Adrenal gland (tissue), 12 donors: Measurements from ENCODE around the gene PGS1. TPM values are rescaled to one million over a fixed set of nuclear protein-coding genes. Genes with fewer than 3 reads are reported as not detected.

ENCODE experiments used
- DNase-seq, 7 donors: peaks; one replicate each; pipeline ENCODE4 v3.0.0-alpha.2; 2019 to 2020
- H3K27ac ChIP-seq, 5 donors: fragments of 200-600 bp; sonication (generic) in 4 of 5; 1 replicate in 3 of 5; 2 replicates in 2 of 5; pipeline versions ENCODE4 v1.5.1 to v1.8.0; 2016 to 2020; ENCODE audit warnings: mild to moderate bottlenecking in 1 of 5
- H3K27me3 ChIP-seq: fragments of 200-600 bp; 2 replicates; pipeline ENCODE4 v1.8.0; 2021
- H3K36me3 ChIP-seq, 2 donors: fragments of 200-600 bp; replicated peaks in 1 of 2; 1 replicate in 1 of 2; 2 replicates in 1 of 2; pipeline versions ENCODE4 v1.5.1 to v1.8.0; 2018 to 2022
- H3K4me1 ChIP-seq, 2 donors: fragments of 200-600 bp; replicated peaks in 1 of 2; 1 replicate in 1 of 2; 2 replicates in 1 of 2; pipeline versions ENCODE4 v1.5.1 to v1.8.0; 2018 to 2021
- H3K4me3 ChIP-seq, 4 donors: fragments of 200-600 bp; sonication (generic) in 3 of 4; one replicate each; pipeline ENCODE4 v1.5.1; 2016 to 2018
- H3K9me3 ChIP-seq, 3 donors: fragments of 200-600 bp; sonication (generic) in 1 of 3; replicated peaks in 1 of 3; 1 replicate in 2 of 3; 2 replicates in 1 of 3; pipeline versions ENCODE4 v1.5.1 to v1.8.0; 2016 to 2021
- POLR2A ChIP-seq, 2 donors: fragments of 450-650 bp; IDR thresholded peaks; one replicate each; pipeline ENCODE4 v1.6.1; 2017; ENCODE audit warnings: antibody characterized with exemption in 2 of 2, mild to moderate bottlenecking in 2 of 2, moderate library complexity in 1 of 2
- WGBS, 4 donors: extraction: QIAGEN DNeasy Blood & Tissue Kit in 2 of 4; methylation state at CpG; one replicate each; pipeline versions ENCODE4 v1.1.5 to v1.1.7; 2013 to 2017; 5-methylcytosine and 5-hydroxymethylcytosine counted together
- intact Hi-C, 2 donors: fragments of 100-400 bp; cut with DNase I; formaldehyde crosslinking; loops; one replicate each; pipeline versions ENCODE4 v1.14.1 to v1.15.0; 2022 to 2023
- polyA plus RNA-seq, 3 donors: library from polyadenylated mRNA; stranded (reverse); fragments of 200-250 nt in 2 of 3; fragments of 350-450 nt in 1 of 3; fragmentation: Illumina TruSeq in 1 of 3; extraction: RNeasy Lipid Tissue Mini Kit (QIAGEN cat#74804) in 1 of 3; gene quantifications; one replicate each; pipeline ENCODE4 v1.2.3, GENCODE V29; 2013 to 2014
- total RNA-seq, 9 donors: library from RNA; depleted of rRNA in 4 of 9; stranded (reverse); fragments of >200 nt in 4 of 9; fragments of 120-200 nt in 1 of 9; fragmentation: NEBNext Ultra II Directional in 1 of 9; extraction: Animal tissue kit (Norgen Biotek cat#: 25700) in 1 of 9; gene quantifications; one replicate each; pipeline versions ENCODE4 v1.1.0 to v1.2.4, GENCODE V29; 2013 to 2023
- TF ChIP-seq, protein P1 (sequence below), 6 experiments: fragments of 450-650 bp in 4 of 6; fragments of 200-600 bp in 2 of 6; sonication (generic) in 1 of 6; IDR thresholded peaks; 1 replicate in 5 of 6; 2 replicates in 1 of 6; pipeline versions ENCODE4 v1.5.1 to v1.8.0; 2016 to 2021; ENCODE audit warnings: antibody characterized with exemption in 6 of 6, mild to moderate bottlenecking in 2 of 6, moderate library complexity in 1 of 6
- donor health status: healthy with polysubstance abuse.
- donor health status: Bipolar disorder and iron deficiency.
- donor health status: DM: yes; HTN: yes; CAD: no.
- donor health status: DM: no; HTN: no; CAD: no.
- donor health status: DM: no; HTN: no; CAD: no.
- donor health status: DM: yes; HTN: yes; CAD: no.

Gene PGS1
- total and polyA plus RNA-seq, 12 donors: 11.9 to 64.5 (median 31.0) TPM

DNA sequence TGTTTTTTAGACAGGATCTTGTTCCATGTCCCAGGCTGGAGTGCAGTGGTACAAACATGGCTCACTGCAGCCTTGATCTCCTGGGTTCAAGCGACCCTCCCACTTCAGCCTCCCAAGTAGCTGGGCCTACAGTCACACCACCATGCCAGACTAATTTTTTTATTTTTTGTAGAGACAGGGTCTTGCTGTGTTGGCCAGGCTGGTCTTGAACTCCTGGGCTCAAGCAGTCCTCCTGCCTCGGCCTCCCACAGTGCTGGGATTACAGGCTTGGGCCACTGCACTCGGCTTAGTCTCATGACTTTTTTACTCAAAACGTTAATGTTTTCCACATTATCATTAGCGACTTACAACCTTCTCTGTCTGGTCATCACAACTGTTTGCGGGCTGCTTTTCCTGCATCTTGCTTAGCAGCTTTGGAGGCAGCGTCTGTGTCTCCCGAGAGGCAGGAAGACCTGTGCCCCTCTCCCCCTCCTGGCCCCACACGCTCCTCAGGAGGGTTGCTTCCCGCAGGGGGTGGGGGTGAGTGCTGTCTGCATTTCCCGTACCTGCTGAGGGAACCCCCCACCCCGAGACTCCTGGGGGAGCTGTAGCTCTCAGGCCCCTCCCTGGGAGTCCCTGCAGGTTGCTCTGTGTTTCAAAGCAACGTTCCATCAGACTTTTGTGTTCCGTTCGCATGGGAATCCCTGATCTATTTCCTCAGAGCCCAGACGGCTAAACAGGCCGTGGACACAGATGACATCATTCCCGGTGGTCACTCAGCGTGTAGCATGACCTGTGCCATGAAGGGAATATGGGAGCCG, 52.6 kb downstream of the PGS1 start:
- intact Hi-C loops: no loop called here
- Histone ChIP-seq H3K27me3 (no peaks in the 10 kb centered on the region), H3K4me3 (no peak overlapping the region), H3K27ac (no peak overlapping the region), H3K4me1 (no peaks in the 10 kb centered on the region), H3K9me3 (no peaks in the 10 kb centered on the region), H3K36me3 (peaks cover 0 to 12% of the 10 kb centered on the region in 2 donors)
- TF ChIP-seq, protein P1, sequence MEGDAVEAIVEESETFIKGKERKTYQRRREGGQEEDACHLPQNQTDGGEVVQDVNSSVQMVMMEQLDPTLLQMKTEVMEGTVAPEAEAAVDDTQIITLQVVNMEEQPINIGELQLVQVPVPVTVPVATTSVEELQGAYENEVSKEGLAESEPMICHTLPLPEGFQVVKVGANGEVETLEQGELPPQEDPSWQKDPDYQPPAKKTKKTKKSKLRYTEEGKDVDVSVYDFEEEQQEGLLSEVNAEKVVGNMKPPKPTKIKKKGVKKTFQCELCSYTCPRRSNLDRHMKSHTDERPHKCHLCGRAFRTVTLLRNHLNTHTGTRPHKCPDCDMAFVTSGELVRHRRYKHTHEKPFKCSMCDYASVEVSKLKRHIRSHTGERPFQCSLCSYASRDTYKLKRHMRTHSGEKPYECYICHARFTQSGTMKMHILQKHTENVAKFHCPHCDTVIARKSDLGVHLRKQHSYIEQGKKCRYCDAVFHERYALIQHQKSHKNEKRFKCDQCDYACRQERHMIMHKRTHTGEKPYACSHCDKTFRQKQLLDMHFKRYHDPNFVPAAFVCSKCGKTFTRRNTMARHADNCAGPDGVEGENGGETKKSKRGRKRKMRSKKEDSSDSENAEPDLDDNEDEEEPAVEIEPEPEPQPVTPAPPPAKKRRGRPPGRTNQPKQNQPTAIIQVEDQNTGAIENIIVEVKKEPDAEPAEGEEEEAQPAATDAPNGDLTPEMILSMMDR (IDR thresholded peaks at IDR 0.05): no peak
- no peak for TF ChIP-seq POLR2A (IDR thresholded peaks at IDR 0.05)
- no peak for DNase-seq
- 42 to 55% (median 53%) methylated on average over 19 to 20 of the region's 20 CpGs for WGBS, 4 donors

DNA sequence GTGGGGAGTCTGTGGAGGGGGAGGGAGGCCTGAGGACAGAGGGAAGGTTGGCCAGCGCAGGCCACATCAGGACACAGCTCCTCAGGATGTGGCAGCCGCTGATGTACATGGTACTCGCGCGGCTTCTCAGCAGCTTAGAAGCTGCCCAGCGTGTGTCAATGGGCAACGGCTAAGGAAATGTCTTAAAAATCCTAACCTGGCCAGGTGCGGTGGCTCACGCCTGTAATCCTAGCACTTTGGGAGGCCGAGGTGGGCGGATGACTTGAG, 53.2 kb downstream of the PGS1 start:
- H3K4me1 ChIP-seq: no peaks in the 10 kb centered on the region
- WGBS, 4 donors: 75 to 95% (median 90%) methylated on average over 7 to 11 of the region's 11 CpGs

DNA sequence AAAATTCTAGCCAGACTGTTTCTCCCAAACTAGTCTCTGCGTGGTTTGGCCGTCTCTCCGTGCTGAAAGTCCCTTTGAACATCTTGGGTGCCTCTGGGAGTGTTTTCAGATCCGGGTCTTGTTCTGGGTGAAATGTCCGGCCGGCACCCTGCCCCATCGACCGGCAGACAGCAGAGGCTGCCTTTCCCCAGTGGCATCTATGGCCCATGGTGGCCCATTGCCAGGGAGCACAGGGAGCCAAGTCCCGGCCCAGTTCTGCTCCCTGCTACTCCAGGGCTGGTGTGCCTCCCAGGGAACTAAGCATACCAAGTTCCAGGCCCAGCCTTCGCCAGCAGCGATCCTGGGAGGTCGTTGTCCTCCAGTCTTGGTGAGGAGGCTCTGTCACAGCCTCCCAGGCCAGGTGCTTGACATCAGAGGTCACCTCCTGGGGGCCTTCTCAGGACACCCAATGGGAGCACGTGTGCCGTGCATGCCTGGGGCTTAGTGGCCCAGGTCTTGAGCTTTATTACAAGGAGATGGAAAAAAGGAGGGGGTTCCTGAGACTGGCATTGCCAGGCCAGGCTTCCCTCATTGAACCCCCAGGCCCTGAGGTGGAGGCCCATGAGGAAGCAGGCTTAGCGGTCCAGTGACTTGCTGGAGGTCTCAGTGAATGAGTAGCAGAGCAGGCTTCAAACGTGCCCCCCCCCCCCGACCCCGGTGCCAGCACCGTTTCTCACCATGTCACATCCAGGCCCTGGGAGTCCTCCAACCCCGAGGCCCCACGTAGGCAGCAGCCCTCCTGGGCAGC, 54.0 kb downstream of the PGS1 start:
- no peak for DNase-seq
- H3K27ac ChIP-seq: no peak overlapping the region
- intact Hi-C loops: no loop called here
- no peaks in the 10 kb centered on the region for H3K36me3 ChIP-seq
- no peaks in the 10 kb centered on the region for H3K4me1 ChIP-seq
- H3K27me3 ChIP-seq: no peaks in the 10 kb centered on the region
- H3K9me3 ChIP-seq: no peaks in the 10 kb centered on the region
- H3K4me3 ChIP-seq: no peak overlapping the region
- WGBS, 4 donors: 57 to 77% (median 64%) methylated on average over 9 to 21 of the region's 21 CpGs
- TF ChIP-seq POLR2A (IDR thresholded peaks at IDR 0.05): no peak
- TF ChIP-seq, protein P1 (IDR thresholded peaks at IDR 0.05): no peak

More for the DNA sequence above, 53.2 kb downstream of the PGS1 start:
- Histone ChIP-seq H3K36me3 (peaks cover 0 to 8% of the 10 kb centered on the region in 2 donors), H3K4me3 (no peak overlapping the region), H3K27me3 (no peaks in the 10 kb centered on the region), H3K27ac (no peak overlapping the region), H3K9me3 (no peaks in the 10 kb centered on the region)
- intact Hi-C loops: no loop called here
- no peak for DNase-seq
- TF ChIP-seq, protein P1 (IDR thresholded peaks at IDR 0.05): no peak
- no peak for TF ChIP-seq POLR2A (IDR thresholded peaks at IDR 0.05)

GRCh38 chr17:78433013-78433727, 54.7 kb downstream of the PGS1 start:
- H3K27me3 ChIP-seq: no peaks in the 10 kb centered on the region
- no peak overlapping the region for H3K27ac ChIP-seq
- H3K36me3 ChIP-seq: no peaks in the 10 kb centered on the region
- TF ChIP-seq, protein P1 (IDR thresholded peaks at IDR 0.05): no peak
- no peak for TF ChIP-seq POLR2A (IDR thresholded peaks at IDR 0.05)
- WGBS, 4 donors: 57 to 70% (median 64%) methylated on average over 13 to 20 of the region's 20 CpGs
- H3K4me1 ChIP-seq: no peaks in the 10 kb centered on the region
- H3K9me3 ChIP-seq: no peaks in the 10 kb centered on the region
- intact Hi-C loops: no loop called here
- H3K4me3 ChIP-seq: no peak overlapping the region
- DNase-seq: no peak
